T-cell (primary cell): ENCODE results near the gene PGP. TPM values are rescaled to one million over a fixed set of nuclear protein-coding genes. Genes with fewer than 3 reads are reported as not detected.
"Not testable (repeated sequence)": the region's sequence is repeated elsewhere in the genome, so short reads cannot be mapped to it uniquely, and the experiment has no call there.

ENCODE experiments used
- ATAC-seq, 4 experiments: fragments of 200-7000 bp in 3 of 4; fragments of 150-1000 bp in 1 of 4; cut with Tn5 transposase; replicated peaks in 1 of 4; 1 replicate in 3 of 4; 2 replicates in 1 of 4; pipeline ENCODE4 v1.10.0; 2021; ENCODE audit warnings: moderate library complexity in 3 of 4, mild to moderate bottlenecking in 2 of 4, moderate number of reproducible peaks in 1 of 4
- CTCF ChIA-PET, 2 donors: fragments of 300-600 bp; sonication (Branson Sonifier 250); formaldehyde crosslinking; loops; one replicate each; lab custom pipeline; 2022; ENCODE audit warnings: antibody characterized with exemption in 2 of 2; lab: Charles Lee
- POLR2A ChIA-PET, 2 donors: fragments of 300-600 bp; sonication (Branson Sonifier 250); formaldehyde crosslinking; loops; one replicate each; lab custom pipeline; 2022; ENCODE audit warnings: antibody characterized with exemption in 2 of 2; lab: Charles Lee
- DNase-seq, 35 experiments: peaks; one replicate each; pipeline versions ENCODE4 v3.0.0 to v3.0.0-alpha.2; 2013 to 2023
- H3K27ac ChIP-seq: one replicate; pipeline ENCODE4 v1.5.1; 2013; ENCODE audit warnings: low read length
- H3K27me3 ChIP-seq, 2 experiments: replicated peaks in 1 of 2; 1 replicate in 1 of 2; 2 replicates in 1 of 2; pipeline versions ENCODE4 v1.6.1 to v1.7.0; 2013; ENCODE audit warnings: low read length in 1 of 2, mixed read lengths in 1 of 2; ENCODE audit not compliant: control insufficient read depth in 2 of 2, insufficient read depth in 2 of 2; ENCODE audit errors: extremely low read depth in 1 of 2
- H3K36me3 ChIP-seq, 2 donors: 1 replicate in 1 of 2; 2 replicates in 1 of 2; pipeline versions ENCODE4 v1.6.1 to v1.7.0; 2013; ENCODE audit warnings: low read length in 1 of 2; ENCODE audit not compliant: control insufficient read depth in 2 of 2, insufficient read depth in 1 of 2; ENCODE audit errors: extremely low read depth in 1 of 2
- H3K4me1 ChIP-seq, 2 experiments: 1 replicate in 1 of 2; 2 replicates in 1 of 2; pipeline versions ENCODE4 v1.6.1 to v1.7.0; 2013; ENCODE audit warnings: low read length in 2 of 2, mixed read lengths in 1 of 2; ENCODE audit not compliant: insufficient read depth in 2 of 2, control insufficient read depth in 1 of 2; ENCODE audit errors: extremely low read depth in 1 of 2
- H3K4me3 ChIP-seq, 2 donors: 1 replicate in 1 of 2; 2 replicates in 1 of 2; pipeline versions ENCODE4 v1.5.1 to v1.7.0; 2013; ENCODE audit warnings: mild to moderate bottlenecking in 2 of 2, low read length in 1 of 2, moderate library complexity in 1 of 2; ENCODE audit not compliant: control insufficient read depth in 1 of 2; ENCODE audit errors: extremely low read depth in 1 of 2
- H3K9me3 ChIP-seq: 2 replicates; pipeline ENCODE4 v1.7.0; 2013
- H3K27ac Mint-ChIP-seq, 2 donors: one replicate each; pipeline ENCODE4 v1.8.0; 2020 to 2021; ENCODE audit warnings: mild to moderate bottlenecking in 2 of 2, mixed read lengths in 2 of 2
- H3K27me3 Mint-ChIP-seq, 2 donors: one replicate each; pipeline ENCODE4 v1.8.0; 2021 to 2022; ENCODE audit warnings: mixed read lengths in 2 of 2
- H3K36me3 Mint-ChIP-seq: one replicate; pipeline ENCODE4 v1.8.0; 2021; ENCODE audit warnings: mixed read lengths
- H3K4me1 Mint-ChIP-seq, 3 donors: one replicate each; pipeline ENCODE4 v1.8.0; 2020 to 2022; ENCODE audit warnings: mixed read lengths in 3 of 3, mild to moderate bottlenecking in 1 of 3
- H3K4me3 Mint-ChIP-seq, 3 donors: one replicate each; pipeline ENCODE4 v1.8.0; 2020 to 2022; ENCODE audit warnings: mild to moderate bottlenecking in 3 of 3, mixed read lengths in 3 of 3, moderate library complexity in 3 of 3
- H3K9me3 Mint-ChIP-seq, 3 donors: one replicate each; pipeline ENCODE4 v1.8.0; 2020 to 2022; ENCODE audit warnings: mixed read lengths in 3 of 3
- WGBS: methylation state at CpG from one replicate; pipeline ENCODE4 v1.1.5; 2013; ENCODE audit warnings: missing lambda C conversion rate; ENCODE audit not compliant: insufficient coverage; 5-methylcytosine and 5-hydroxymethylcytosine counted together
- total RNA-seq, 35 experiments: library from RNA in 6 of 35; stranded (reverse) in 6 of 35; fragments of 120-200 nt in 1 of 35; gene quantifications; one replicate each; pipeline versions ENCODE4 v1.2.1 to v1.2.4 and lab custom pipeline; 2013 to 2026

PGP gene, protein sequence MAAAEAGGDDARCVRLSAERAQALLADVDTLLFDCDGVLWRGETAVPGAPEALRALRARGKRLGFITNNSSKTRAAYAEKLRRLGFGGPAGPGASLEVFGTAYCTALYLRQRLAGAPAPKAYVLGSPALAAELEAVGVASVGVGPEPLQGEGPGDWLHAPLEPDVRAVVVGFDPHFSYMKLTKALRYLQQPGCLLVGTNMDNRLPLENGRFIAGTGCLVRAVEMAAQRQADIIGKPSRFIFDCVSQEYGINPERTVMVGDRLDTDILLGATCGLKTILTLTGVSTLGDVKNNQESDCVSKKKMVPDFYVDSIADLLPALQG
- total RNA-seq (10 to 100 TPM; 12.7 to 23.1 (median 20.4) TPM), total RNA-seq (lab: John Stamatoyannopoulos, UW) (10.5 to 50.3 (median 24.2) reads per million in 29 experiments)
- 8.0 TPM for total RNA-seq (2013)

DNA sequence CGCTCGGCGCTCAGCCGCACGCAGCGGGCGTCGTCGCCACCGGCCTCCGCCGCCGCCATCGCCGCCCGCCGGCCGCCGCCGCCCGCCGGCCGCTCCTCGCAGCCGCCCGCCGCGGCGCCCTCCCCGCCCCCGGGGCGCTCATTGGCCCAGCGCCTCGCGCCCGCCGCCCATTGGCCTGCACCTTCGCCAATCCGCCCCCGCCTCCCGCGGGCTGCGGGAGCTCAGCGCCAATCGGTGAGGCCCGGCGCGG lies at the start of gene PGP:
PGP (minus strand) TSS at position 122 of the 250 bp plus-strand sequence; CDS start at position 59, 63 bp downstream.
- no peaks in the 10 kb centered on the region for H3K27me3 Mint-ChIP-seq
- peak within 1 kb of the TSS; percentile 73 to 89 for H3K27ac Mint-ChIP-seq
- POLR2A ChIA-PET = interaction anchor here in 1 of 2 donors (0.6 to 1.0 kb wide), 2 partner anchors 60 to 385 kb away, joined by 3 to 4 read pairs; partner anchors contain the start of gene TRAF7
- DNase-seq (peak in 1 of 35 experiments; percentile 99), ATAC-seq (peak; percentile 93 to 97 (median 96))
- peaks cover 6 to 29% of the 10 kb centered on the region in 2 experiments for H3K4me1 ChIP-seq
- peaks cover 12 to 17% (median 16%) of the 10 kb centered on the region in 3 donors for H3K4me1 Mint-ChIP-seq
- H3K27ac ChIP-seq = peak within 1 kb of the TSS; percentile 77
- H3K36me3 Mint-ChIP-seq = peaks cover 2% of the 10 kb centered on the region
- H3K9me3 Mint-ChIP-seq = no peaks in the 10 kb centered on the region
- CTCF ChIA-PET = interaction anchor here in 1 of 2 donors (0.5 to 0.6 kb wide), 2 partner anchors 59 to 305 kb away, joined by 3 read pairs; partner anchors contain the start of gene TRAF7
- no peaks in the 10 kb centered on the region for H3K9me3 ChIP-seq
- peak within 1 kb of the TSS; percentile 73 to 83 for H3K4me3 ChIP-seq
- peaks cover 9 to 11% of the 10 kb centered on the region in 2 donors for H3K36me3 ChIP-seq
- peak within 1 kb of the TSS; percentile 78 to 85 (median 80) for H3K4me3 Mint-ChIP-seq
- under 1% methylated on average over 48 of the region's 48 CpGs for WGBS
- no peaks in the 10 kb centered on the region for H3K27me3 ChIP-seq

DNA sequence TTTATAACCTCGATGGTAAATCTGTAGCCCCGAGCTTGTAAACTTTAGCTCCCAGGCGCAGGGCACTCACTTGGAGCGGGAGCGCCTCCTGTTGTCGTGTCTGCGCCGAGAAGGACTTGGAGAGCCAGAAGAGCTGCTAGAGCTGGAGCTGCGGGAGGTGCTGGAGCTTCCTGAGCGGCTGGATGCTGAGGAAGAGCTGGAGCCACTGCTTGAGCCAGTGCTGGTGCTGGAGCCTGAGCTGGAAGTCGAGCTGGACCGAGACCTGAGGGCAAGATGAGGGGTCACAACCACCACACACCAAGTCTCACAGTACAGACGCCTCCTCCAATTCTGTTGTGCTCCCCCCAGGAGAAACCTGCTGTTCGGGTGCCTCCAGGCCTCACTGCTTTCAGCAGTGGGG lies 48.4 kb upstream of the PGP start:
- Mint-ChIP-seq H3K4me1 (peaks cover 25 to 32% (median 31%) of the 10 kb centered on the region in 3 donors), H3K36me3 (peaks cover 23% of the 10 kb centered on the region)
- H3K9me3 ChIP-seq, ATAC-seq, H3K27ac Mint-ChIP-seq, DNase-seq, H3K4me3 Mint-ChIP-seq, H3K27me3 ChIP-seq, H3K9me3 Mint-ChIP-seq, H3K27ac ChIP-seq, H3K27me3 Mint-ChIP-seq, H3K4me3 ChIP-seq: not testable (repeated sequence)
- WGBS = 93% methylated on average over 6 of the region's 14 CpGs
- peaks cover 2 to 55% of the 10 kb centered on the region in 2 donors for H3K36me3 ChIP-seq
- ChIA-PET POLR2A (interaction anchor here in 1 of 2 donors (0.6 kb wide), 1 partner anchor 506 kb away, joined by 3 read pairs; no protein-coding TSS in a partner anchor), CTCF (interaction anchor here in 1 of 2 donors (0.9 kb wide), 1 partner anchor 12 kb away, joined by 6 read pairs; the partner anchor contains the start of gene ECI1)
- peaks cover 0 to 15% of the 10 kb centered on the region in 2 experiments for H3K4me1 ChIP-seq

DNA sequence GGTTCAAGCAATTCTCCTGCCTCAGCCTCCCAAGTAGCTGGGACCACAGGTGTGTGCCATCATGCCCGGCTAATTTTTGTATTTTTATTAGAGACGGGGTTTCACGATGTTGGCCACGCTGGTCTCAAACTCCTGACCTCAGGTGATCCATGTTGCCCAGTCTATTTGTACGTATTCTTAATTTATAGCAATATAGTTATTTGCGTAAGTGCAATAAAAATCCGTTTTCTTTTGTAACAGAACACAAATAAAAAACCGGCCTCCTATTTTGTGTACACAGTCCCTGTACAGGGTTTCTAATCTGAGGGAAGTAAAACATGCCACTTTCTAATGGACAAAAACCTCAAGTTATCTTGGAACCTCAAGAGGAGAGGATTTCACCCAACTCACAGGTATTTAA lies 45.6 kb upstream of the PGP start:
- H3K36me3 Mint-ChIP-seq = peaks cover 45% of the 10 kb centered on the region
- POLR2A ChIA-PET = interaction anchor here (0.6 to 0.7 kb wide), 2 partner anchors 9 to 893 kb away, joined by 3 to 18 read pairs; partner anchors contain the start of gene ECI1 (in 1 of the 2)

DNA sequence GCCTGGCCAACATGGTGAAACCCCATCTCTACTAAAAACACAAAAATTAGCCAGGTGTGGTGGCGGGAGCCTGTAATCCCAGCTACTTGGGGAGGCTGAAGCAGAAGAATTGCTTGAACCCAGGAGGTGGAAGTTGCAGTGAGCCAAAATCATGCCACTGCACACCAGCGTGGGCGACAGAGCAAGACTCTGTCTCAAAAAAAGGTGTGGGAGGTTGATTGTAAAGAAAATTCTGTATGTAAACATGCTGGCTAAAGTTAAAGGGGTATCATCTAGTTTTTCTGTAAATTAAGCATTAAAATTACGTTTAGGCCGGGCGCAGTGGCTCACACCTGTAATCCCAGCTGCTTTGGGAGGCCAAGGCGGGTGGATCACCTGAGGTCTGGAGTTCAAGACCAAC lies 43.9 kb upstream of the PGP start:
- ATAC-seq, DNase-seq, H3K9me3 Mint-ChIP-seq, H3K4me1 ChIP-seq, H3K4me1 Mint-ChIP-seq, H3K4me3 Mint-ChIP-seq, H3K4me3 ChIP-seq, H3K27ac Mint-ChIP-seq, H3K9me3 ChIP-seq, H3K27me3 ChIP-seq, H3K27ac ChIP-seq, H3K27me3 Mint-ChIP-seq: not testable (repeated sequence)
- CTCF ChIA-PET = interaction anchor here in 1 of 2 donors (0.8 kb wide), 1 partner anchor 64 kb away, joined by 3 read pairs; no protein-coding TSS in a partner anchor
- peaks cover 46% of the 10 kb centered on the region for H3K36me3 Mint-ChIP-seq
- POLR2A ChIA-PET = interaction anchor here (0.6 to 0.7 kb wide), 2 partner anchors 103 to 409 kb away, joined by 3 read pairs; partner anchors contain the start of gene TRAF7 (in 1 of the 2)
- peaks cover 10 to 83% of the 10 kb centered on the region in 2 donors for H3K36me3 ChIP-seq
- WGBS = 100% methylated on average over 2 of the region's 7 CpGs

More for the DNA sequence above, 45.6 kb upstream of the PGP start:
- H3K9me3 ChIP-seq = no peaks in the 10 kb centered on the region
- H3K4me1 ChIP-seq = peaks cover 0 to under 1% of the 10 kb centered on the region in 2 experiments
- DNase-seq = no peak
- no peaks in the 10 kb centered on the region for H3K9me3 Mint-ChIP-seq
- H3K27ac ChIP-seq = no peak overlapping the region
- CTCF ChIA-PET = no interaction called here
- H3K27ac Mint-ChIP-seq = no peak overlapping the region
- no peaks in the 10 kb centered on the region for H3K27me3 ChIP-seq
- H3K4me3 ChIP-seq = no peak overlapping the region
- H3K36me3 ChIP-seq = peaks cover 10 to 83% of the 10 kb centered on the region in 2 donors
- no peak for ATAC-seq
- H3K27me3 Mint-ChIP-seq = no peaks in the 10 kb centered on the region
- H3K4me1 Mint-ChIP-seq = peaks cover 9 to 11% (median 9%) of the 10 kb centered on the region in 3 donors
- WGBS = 100% methylated on average over 1 of the region's 8 CpGs
- H3K4me3 Mint-ChIP-seq = no peak overlapping the region

DNA sequence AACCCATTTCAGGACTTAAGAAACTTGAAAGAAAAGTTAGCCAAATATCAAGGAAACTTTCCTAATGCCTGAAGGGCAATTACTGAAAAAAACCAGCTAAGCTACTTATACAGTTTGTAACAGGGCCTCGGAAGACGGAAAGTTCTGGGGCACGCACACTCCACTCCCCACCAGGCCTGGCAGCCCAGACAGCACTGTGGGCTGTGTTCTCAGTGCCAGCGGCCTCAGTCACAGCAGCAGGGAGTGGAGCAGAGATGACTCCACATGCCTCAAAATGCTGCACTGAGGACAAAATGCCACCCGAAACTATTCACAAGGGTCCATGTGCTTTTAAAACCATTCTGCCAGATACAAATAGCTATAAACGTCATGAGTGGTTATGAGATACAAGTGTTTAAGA lies 43.1 kb upstream of the PGP start:
- no peaks in the 10 kb centered on the region for H3K9me3 ChIP-seq
- H3K4me1 Mint-ChIP-seq = no peaks in the 10 kb centered on the region
- H3K27ac Mint-ChIP-seq = no peak overlapping the region
- H3K27me3 Mint-ChIP-seq = no peaks in the 10 kb centered on the region
- 93% methylated on average over 4 of the region's 6 CpGs for WGBS
- CTCF ChIA-PET = interaction anchor here in 1 of 2 donors (0.5 to 0.8 kb wide), 2 partner anchors 63 to 422 kb away, joined by 3 read pairs; no protein-coding TSS in a partner anchor
- no peaks in the 10 kb centered on the region for H3K27me3 ChIP-seq
- no peak for ATAC-seq
- H3K4me1 ChIP-seq = no peaks in the 10 kb centered on the region
- H3K4me3 ChIP-seq = no peak overlapping the region
- H3K9me3 Mint-ChIP-seq = no peaks in the 10 kb centered on the region
- no peak overlapping the region for H3K4me3 Mint-ChIP-seq
- peaks cover 50% of the 10 kb centered on the region for H3K36me3 Mint-ChIP-seq
- H3K36me3 ChIP-seq = peaks cover 10 to 77% of the 10 kb centered on the region in 2 donors
- no peak for DNase-seq
- H3K27ac ChIP-seq = no peak overlapping the region
- POLR2A ChIA-PET = no interaction called here

DNA sequence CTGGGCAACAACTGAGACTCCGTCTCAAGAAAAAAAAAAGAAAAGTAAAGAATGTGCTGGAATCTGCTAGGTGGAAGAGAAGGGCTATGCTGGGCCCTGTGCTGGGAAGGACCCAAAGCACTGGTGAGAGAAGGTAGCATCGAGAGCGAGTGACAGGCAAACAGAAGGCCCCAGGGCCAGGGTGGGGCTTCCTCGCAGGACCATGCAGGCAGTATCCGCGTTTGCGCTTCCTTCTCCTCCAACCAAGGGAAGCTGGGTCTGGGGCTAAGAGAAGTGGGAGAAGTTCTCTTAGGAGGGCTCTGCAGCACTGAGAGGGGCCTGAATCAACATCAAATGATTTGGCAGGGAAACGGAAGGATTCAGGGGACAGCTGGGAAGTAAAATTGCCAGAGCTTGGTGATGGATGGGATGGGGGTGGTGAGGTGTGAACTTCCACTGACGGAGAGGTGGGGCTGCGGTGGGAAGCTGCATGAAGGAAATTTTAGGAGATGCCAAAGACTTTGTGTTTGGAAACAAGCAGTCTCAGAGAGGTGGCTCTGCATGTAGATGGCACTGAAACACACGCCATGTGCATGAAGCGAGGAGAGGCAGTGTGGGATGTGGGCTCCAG lies 42.0 kb upstream of the PGP start:
- ChIA-PET POLR2A (no interaction called here), CTCF (no interaction called here)
- peak overlapping the region in 1 of 2 donors; percentile 21 for H3K27ac Mint-ChIP-seq
- H3K27me3 Mint-ChIP-seq = no peaks in the 10 kb centered on the region
- Histone ChIP-seq H3K27ac (no peak overlapping the region), H3K27me3 (no peaks in the 10 kb centered on the region), H3K36me3 (peaks cover 10 to 66% of the 10 kb centered on the region in 2 donors), H3K9me3 (no peaks in the 10 kb centered on the region), H3K4me1 (peaks cover 0 to 5% of the 10 kb centered on the region in 2 experiments), H3K4me3 (no peak overlapping the region)
- no peak overlapping the region for H3K4me3 Mint-ChIP-seq
- 99% methylated on average over 6 of the region's 12 CpGs for WGBS
- peaks cover 0 to 2% (median 1%) of the 10 kb centered on the region in 3 donors for H3K4me1 Mint-ChIP-seq
- no peaks in the 10 kb centered on the region for H3K9me3 Mint-ChIP-seq
- no peak for ATAC-seq
- DNase-seq = no peak
- H3K36me3 Mint-ChIP-seq = peaks cover 43% of the 10 kb centered on the region
